GM19043 (cell line): ENCODE data around the gene GCAT.

Experiments used
- ATAC-seq: cut with Tn5 transposase; IDR thresholded peaks from one replicate; pipeline ENCODE4 v1.9.1; 2021; ENCODE audit warnings: low read depth; ENCODE audit not compliant: unreplicated experiment

GCAT gene

GRCh38 chr22:37806409-37807333 is 1.1 kb upstream of the GCAT start:
- ATAC-seq, result no peak

GRCh38 chr22:37808294-37808657 is 542 bp downstream of the GCAT start:
- no peak for ATAC-seq

GRCh38 chr22:37809672-37810333 is 2.1 kb downstream of the GCAT start:
- ATAC-seq, result no peak

DNA sequence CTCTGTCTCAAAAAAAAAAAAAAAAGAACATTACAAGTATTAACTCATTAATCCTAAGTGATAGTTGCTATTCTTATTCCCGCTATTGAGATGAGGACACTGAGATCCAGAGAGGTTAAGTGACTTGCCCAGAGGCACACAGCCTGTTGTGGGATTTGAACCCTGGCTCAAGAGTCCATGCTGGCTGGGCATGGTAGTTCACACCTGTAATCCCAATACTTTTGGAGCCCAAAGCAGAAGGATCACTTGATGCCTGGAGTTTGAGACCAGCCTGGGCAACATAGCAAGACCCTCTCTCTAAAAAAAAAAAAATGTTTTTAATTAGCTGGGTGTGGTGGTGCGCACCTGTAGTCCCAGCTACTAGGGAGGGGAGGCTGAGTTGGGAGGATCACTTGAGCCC is 4.1 kb downstream of the GCAT start:
- no peak for ATAC-seq

DNA sequence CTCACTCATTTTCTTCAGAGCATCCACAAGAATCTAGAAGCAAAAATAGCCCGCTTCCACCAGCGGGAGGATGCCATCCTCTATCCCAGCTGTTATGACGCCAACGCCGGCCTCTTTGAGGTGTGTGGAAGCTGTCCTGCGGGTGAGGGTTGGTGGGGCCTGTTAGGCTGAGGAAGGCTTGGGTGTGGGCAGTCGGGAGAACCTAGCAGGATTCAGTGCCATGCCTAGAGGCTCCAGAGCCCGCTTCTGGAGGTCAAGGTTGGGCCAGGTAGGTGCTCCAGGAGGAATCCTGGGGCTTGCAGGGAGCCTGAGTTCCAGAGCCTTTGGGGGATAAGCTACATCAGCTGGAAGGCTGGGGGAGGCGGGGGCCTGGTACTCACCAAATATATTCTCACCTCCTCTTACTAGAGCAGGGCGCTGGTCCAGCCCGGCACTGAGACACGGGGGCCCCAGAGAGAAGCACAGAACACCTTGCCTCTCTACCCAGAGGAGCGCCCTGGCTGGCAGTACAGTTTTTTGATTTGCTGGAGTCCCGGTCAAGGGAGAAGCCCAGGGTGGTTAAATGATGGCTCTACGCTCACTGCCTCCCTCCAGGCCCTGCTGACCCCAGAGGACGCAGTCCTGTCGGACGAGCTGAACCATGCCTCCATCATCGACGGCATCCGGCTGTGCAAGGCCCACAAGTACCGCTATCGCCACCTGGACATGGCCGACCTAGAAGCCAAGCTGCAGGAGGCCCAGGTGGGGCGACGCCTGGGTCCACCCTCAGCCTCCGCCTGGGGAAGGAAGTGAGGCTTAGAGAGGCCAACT is 5.3 kb downstream of the GCAT start:
- no peak for ATAC-seq

DNA sequence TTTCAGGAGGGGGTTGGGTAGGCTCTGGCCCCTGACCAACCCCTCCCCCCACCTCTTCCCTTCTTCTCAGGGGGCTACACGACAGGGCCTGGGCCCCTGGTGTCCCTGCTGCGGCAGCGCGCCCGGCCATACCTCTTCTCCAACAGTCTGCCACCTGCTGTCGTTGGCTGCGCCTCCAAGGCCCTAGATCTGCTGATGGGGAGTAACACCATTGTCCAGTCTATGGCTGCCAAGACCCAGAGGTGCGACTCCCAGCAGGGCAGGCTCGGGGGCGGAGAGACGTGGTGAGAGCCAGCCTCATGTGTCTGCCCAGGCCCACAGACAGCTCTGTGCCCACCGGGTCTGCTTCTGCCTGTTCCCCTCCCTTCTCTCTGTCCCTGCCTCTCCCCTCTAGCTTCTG is 7.9 kb downstream of the GCAT start:
- ATAC-seq, result no peak

DNA sequence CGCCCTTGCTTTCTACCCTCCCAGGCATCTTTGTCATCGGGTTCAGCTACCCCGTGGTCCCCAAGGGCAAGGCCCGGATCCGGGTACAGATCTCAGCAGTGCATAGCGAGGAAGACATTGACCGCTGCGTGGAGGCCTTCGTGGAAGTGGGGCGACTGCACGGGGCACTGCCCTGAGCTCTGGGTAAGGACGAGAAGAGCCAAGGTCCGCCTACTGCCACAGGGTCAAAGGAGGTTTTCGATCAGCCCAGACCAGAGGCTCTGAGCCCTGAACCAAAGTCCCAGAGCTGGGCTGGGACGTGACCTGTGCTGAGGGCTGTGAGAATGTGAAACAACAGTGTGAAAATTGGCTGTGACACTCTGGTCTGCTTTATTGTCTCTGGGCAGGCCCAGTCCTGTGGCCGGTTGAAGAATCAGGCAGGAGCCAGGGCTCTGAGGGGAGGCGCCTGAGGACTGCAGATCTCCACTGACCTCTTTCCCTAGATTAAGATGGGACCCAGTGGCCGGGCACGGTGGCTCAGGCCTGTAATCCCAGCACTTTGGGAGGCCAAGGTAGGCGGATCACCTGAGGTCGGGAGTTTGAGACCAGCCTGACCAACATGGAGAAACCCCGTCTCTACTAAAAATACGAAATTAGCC is 8.9 kb downstream of the GCAT start:
- ATAC-seq, result no peak

GRCh38 chr22:37817705-37818408 is 10.1 kb downstream of the GCAT start:
- ATAC-seq, result no peak

DNA sequence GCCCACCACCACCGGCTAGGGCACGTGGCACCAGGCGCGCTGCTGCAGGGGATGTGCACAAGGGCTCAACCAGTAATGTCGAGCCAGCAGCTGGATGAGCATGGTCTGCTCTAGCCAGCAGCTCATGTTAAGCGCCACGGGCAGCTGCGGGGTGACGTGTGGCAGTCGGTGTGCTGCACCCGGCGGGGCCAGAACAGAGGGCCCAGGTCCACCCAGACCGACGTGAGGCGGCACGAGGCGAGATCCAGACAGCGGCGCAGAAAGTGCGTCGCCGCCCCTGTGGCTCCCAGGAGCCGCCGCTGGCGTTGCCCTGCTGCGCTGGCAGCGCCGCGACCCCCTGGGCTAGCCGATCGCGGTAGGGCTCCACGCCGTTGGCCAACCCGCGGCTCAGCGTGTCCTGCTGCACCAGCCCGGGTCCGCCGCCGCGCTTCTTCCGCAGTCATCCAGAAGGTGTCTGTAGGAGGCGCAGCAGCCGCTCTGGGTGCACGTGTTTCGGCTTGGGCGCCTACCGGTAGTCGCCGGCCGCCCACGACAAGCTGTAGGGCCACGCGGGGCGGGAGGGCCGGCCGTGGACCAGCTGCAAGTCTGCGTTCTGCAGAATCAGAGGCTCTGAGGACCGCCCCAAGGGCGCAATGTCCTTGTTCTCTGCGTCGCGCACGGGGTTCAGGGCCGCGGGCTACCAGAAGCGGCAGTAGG is 10.8 kb downstream of the GCAT start:
- no peak for ATAC-seq

GRCh38 chr22:37819105-37819433 is 11.3 kb downstream of the GCAT start:
- ATAC-seq, result no peak

- ATAC-seq, result no peak
These were observed 12.6 kb downstream of the GCAT start for GRCh38 chr22:37820350-37820749.

DNA sequence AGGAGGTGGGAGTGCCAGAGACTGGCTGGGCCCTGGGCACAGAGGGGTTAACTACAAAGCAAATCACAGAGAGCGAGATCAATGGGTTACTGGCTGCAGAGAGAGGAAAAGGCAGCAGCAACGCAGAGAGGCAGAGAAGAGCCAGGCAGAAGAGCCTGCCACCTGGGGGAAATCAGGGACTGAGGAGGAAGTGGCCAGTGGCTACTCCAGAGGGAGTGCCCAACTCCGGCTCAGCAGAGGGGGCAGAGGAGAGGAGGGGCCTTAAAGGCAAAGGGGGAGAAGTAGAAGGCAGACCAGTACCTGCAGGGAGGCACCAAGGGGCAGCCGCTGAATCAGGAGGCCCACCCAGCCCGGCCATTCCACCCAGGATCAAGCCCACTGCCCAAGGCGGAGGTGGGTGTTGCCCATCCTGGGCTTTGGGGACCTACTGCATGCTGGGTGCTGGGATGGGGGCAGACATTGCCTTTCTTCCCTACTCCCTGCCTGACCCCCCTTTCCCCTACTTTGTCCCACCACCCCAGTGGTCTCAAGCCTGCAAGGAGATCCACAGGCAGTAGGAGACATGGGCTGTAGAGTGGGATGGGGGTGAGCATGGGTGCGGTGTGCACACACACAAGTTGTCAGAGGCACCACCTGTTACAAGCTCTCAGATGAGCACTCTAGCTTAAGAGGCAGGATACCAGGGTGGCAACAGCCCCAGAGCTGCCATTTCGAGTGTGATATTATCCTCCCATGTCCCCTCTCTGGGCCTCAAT is 14.5 kb downstream of the GCAT start:
- no peak for ATAC-seq

DNA sequence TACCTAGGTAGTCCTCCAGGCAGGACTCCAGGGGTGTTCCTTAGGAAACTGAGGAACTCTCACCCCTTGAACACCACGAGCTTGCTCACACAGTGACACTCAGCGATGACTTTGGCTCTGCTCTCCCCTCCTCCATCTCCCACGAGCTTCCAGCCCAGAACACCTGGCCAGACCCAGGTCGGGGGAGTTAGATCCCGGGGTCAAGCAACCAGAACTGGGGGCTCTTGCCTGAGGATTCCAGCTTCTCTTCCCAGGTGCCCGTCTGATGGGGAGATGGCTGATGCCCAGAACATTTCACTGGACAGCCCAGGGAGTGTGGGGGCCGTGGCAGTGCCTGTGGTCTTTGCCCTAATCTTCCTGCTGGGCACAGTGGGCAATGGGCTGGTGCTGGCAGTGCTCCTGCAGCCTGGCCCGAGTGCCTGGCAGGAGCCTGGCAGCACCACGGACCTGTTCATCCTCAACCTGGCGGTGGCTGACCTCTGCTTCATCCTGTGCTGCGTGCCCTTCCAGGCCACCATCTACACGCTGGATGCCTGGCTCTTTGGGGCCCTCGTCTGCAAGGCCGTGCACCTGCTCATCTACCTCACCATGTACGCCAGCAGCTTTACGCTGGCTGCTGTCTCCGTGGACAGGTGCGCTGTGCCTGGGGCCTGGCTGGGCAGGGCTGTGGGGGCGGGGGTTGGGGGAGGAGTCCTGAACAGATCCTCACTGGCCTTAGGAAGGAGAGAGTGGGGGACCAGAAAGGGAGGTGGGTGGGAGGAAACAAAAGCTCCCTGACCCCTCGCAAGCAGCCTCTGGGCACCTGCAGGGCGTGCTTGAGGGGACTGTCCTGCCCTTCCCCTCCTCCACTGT is 15.6 kb downstream of the GCAT start, which contains the start of gene GALR3:
Gene GALR3 (plus strand): TSS at position 249 of the 852 bp plus-strand sequence. CDS start 25 bp downstream, at position 274.
- ATAC-seq, result no peak

GRCh38 chr22:37824674-37825641 is 17.2 kb downstream of the GCAT start:
- ATAC-seq, result no peak

GRCh38 chr22:37827056-37827455 is 19.3 kb downstream of the GCAT start:
- no peak for ATAC-seq

DNA sequence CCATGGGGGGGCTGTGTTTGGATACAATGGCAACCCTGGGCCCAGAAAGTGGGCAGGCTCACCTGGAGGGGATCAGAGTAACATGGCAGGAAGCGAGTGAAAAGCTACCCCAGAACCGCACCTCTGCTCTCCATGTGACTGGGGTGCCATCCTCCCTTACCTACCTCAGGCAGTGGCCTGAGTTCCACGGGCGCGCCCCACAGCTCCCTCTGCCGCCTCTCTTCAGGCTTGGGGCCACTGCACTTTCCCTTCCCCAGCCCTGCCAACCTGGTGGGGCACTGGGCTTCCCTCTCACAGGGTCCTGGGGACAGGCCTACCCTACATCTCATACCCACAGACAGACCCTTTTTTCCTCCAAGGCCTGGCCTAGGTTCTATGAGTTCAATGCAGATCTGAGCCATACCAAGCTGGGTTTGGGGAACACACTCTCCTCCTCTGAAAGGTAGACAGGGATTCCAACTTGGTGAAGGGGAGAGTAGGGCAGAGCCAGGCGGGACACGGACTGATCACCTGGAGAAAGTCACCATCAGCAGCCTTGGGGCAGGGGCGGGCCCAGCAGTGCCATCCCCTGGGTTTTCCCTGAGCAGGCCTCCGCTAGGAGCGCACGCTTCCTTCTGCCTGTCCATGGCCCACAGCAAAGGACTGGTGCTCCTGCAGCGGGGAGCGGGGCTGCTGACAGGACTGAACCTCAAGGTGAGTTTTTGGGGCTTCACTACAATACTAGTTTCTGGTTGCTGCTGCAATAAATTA is 22.5 kb downstream of the GCAT start:
- no peak for ATAC-seq
